Urothelium cell line (cell line): ENCODE measurements around the gene TGM1.

Source experiments
- DNase-seq: peaks from one replicate; pipeline ENCODE4 v3.0.0; 2011; ENCODE audit warnings: low spot score, mixed read lengths
- FAIRE-seq: peaks from 2 replicates; lab custom pipeline; 2011; peaks lifted over from hg19 to GRCh38; lab: Jason Lieb, UNC

The TGM1 gene

GRCh38 chr14:24271134-24271833 is 8.3 kb upstream of the TGM1 start, which contains the start of gene RABGGTA:
Gene RABGGTA, minus strand, starts transcription at chr14:24271597. Its CDS starts 482 bp downstream, at chr14:24271115.
- DNase-seq: peak; percentile 96
- no peak for FAIRE-seq

GRCh38 chr14:24270537-24271133 is 7.7 kb upstream of the TGM1 start:
- no peak for DNase-seq
- FAIRE-seq: no peak

GRCh38 chr14:24269910-24270536 is 7.0 kb upstream of the TGM1 start:
- DNase-seq: no peak
- FAIRE-seq: no peak

GRCh38 chr14:24269368-24269767 is 6.4 kb upstream of the TGM1 start:
- DNase-seq: no peak

GRCh38 chr14:24268225-24268624 is 5.2 kb upstream of the TGM1 start:
- FAIRE-seq (no peak), DNase-seq (no peak)

More at GRCh38 chr14:24269368-24269767, 6.4 kb upstream of the TGM1 start:
- no peak for FAIRE-seq

- FAIRE-seq (no peak), DNase-seq (no peak)
Measured at GRCh38 chr14:24267516-24267915, 4.5 kb upstream of the TGM1 start.

- FAIRE-seq (no peak), DNase-seq (no peak)
Measured at GRCh38 chr14:24266344-24267244, 3.6 kb upstream of the TGM1 start.

GRCh38 chr14:24264298-24264697 is 1.3 kb upstream of the TGM1 start:
- FAIRE-seq (no peak), DNase-seq (no peak)

GRCh38 chr14:24263848-24264247 is 871 bp upstream of the TGM1 start:
- DNase-seq (no peak), FAIRE-seq (no peak)

GRCh38 chr14:24261969-24262327 is 1.0 kb downstream of the TGM1 start:
- DNase-seq (no peak), FAIRE-seq (no peak)

GRCh38 chr14:24261256-24261968 is 1.6 kb downstream of the TGM1 start:
- DNase-seq: no peak

GRCh38 chr14:24260780-24261157 is 2.2 kb downstream of the TGM1 start:
- FAIRE-seq (no peak), DNase-seq (no peak)

More at GRCh38 chr14:24261256-24261968, 1.6 kb downstream of the TGM1 start:
- FAIRE-seq: no peak

- DNase-seq (no peak), FAIRE-seq (no peak)
Measured at GRCh38 chr14:24260026-24260779, 2.8 kb downstream of the TGM1 start.

- FAIRE-seq (peak; percentile 30), DNase-seq (peak; percentile 86)
Measured at GRCh38 chr14:24259282-24260025, 3.5 kb downstream of the TGM1 start.

- no peak for FAIRE-seq
Measured at GRCh38 chr14:24258548-24259265, 4.3 kb downstream of the TGM1 start.

GRCh38 chr14:24258119-24258518 is 4.9 kb downstream of the TGM1 start:
- DNase-seq (no peak), FAIRE-seq (no peak)

More at GRCh38 chr14:24258548-24259265, 4.3 kb downstream of the TGM1 start:
- no peak for DNase-seq

- FAIRE-seq (no peak), DNase-seq (no peak)
Measured at GRCh38 chr14:24256960-24257359, 6.0 kb downstream of the TGM1 start.

GRCh38 chr14:24255931-24256711 is 6.9 kb downstream of the TGM1 start:
- FAIRE-seq: no peak
- no peak for DNase-seq
